ENCODE results near the gene ATP5F1E.

ATP5F1E gene

DNA sequence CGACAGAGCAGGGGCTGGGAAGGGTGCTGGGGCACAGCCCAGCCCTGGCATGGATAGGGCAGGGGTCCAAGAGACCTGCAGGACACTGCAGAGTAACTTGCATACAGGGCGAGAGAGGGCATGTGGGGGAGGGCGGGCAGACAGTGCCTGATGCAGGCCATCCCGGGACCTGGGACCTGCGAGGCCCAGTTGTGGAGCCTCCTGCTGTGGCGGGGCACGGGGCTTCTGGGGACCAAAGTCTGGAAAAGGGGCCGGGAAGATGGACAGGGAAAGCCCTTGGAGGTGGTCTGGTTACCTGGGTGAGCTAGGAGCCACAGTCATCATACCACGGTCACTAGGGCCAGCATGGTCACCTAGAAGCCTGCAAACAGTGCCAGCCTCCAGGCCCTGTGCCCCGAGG is 13.3 kb downstream of the ATP5F1E start:
- Histone ChIP-seq H2BK5ac (ENCODE audit: low read depth, low read length, poor library complexity) (no peak overlapping the region), H4K91ac (ENCODE audit: low read depth, low read length) (peak overlapping the region; percentile 20), H3K9me3 (ENCODE audit: insufficient read depth, low read depth, low read length) (peaks cover 2% of the 10 kb centered on the region), H4K8ac (ENCODE audit: low read depth, low read length) (no peak overlapping the region), H3K4me3 (ENCODE audit: low read depth, low read length) (no peak overlapping the region), H2AFZ (ENCODE audit: insufficient read depth, low read length, poor library complexity) (no peak overlapping the region), H2AK5ac (ENCODE audit: low read length) (no peak overlapping the region), H4K12ac (ENCODE audit: low read depth, low read length) (no peak overlapping the region), H3K79me1 (ENCODE audit: low read length) (no peaks in the 10 kb centered on the region), H3K4ac (ENCODE audit: low read depth, low read length) (no peak overlapping the region), H2BK120ac (ENCODE audit: insufficient read depth, low read length, poor library complexity) (peak overlapping the region; percentile 36), H3K27me3 (ENCODE audit: insufficient read depth, low read length) (no peaks in the 10 kb centered on the region), H3K4me1 (ENCODE audit: control insufficient read depth in 1 of 2, insufficient read depth in 2 of 2, low read length in 2 of 2) (peaks cover 3 to 14% of the 10 kb centered on the region in 2 experiments), H3K4me2 (ENCODE audit: low read length) (no peak overlapping the region), H2BK12ac (ENCODE audit: low read length) (no peak overlapping the region), H3K18ac (ENCODE audit: low read length) (no peak overlapping the region), H3K27ac (ENCODE audit: low read depth, low read length) (no peak overlapping the region), H3K36me3 (ENCODE audit: control insufficient read depth in 1 of 2, insufficient read depth in 2 of 2, low read length in 2 of 2) (peaks cover 7 to 10% of the 10 kb centered on the region in 2 experiments), H3K14ac (ENCODE audit: low read length) (no peak overlapping the region), H3K79me2 (ENCODE audit: control insufficient read depth, insufficient read depth, low read length, poor library complexity) (no peaks in the 10 kb centered on the region), H3K23ac (ENCODE audit: low read length) (no peak overlapping the region), H3K9ac (ENCODE audit: low read length) (no peak overlapping the region)
- DNase-seq = no peak
- WGBS (ENCODE audit: extremely low coverage, insufficient coverage, insufficient read length) = no CpG with 5 or more reads among the region's 10 CpGs

DNA sequence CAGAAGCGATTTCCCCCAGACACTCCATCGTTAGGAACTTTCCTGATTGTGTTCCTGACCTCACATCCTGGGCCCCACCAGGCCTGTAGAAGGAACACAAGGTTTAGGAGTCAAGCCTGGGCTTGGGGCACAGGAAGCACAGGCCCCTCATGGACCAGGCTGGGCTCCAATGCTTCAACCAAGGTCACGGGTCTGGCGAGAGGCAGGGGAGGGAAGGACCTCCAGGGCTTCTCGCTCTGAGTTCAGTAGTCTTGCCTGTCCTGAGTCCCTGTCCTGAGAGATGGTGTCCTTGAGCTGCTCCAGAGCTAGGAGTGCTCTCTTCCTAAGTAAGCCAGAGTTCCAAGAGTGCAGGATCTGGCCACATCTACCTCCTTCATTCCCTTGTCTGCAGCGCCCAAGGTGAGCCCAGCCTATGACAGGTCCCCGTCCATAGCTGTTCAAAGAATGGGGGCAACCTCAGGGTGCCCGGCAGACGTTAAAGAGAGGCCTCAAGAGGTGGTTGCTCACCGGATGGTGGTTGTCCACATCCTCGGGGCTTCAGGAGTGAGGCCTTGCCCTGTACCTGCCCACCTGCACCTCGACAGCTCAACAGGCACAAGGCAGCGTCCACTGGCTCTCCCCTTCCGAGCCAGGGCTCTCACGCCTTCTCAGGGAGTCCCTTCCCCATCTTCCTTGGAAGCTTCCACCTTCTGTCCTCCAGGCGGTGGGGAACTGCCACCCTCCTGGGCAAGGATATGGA is 14.5 kb downstream of the ATP5F1E start:
- Histone ChIP-seq H3K4me2 (ENCODE audit: low read length) (no peak overlapping the region), H3K27me3 (ENCODE audit: insufficient read depth, low read length) (no peaks in the 10 kb centered on the region), H3K27ac (ENCODE audit: low read depth, low read length) (no peak overlapping the region), H3K4me3 (ENCODE audit: low read depth, low read length) (no peak overlapping the region), H3K14ac (ENCODE audit: low read length) (no peak overlapping the region), H2AFZ (ENCODE audit: insufficient read depth, low read length, poor library complexity) (no peak overlapping the region), H2AK5ac (ENCODE audit: low read length) (no peak overlapping the region), H3K36me3 (ENCODE audit: control insufficient read depth in 1 of 2, insufficient read depth in 2 of 2, low read length in 2 of 2) (peaks cover under 1 to 1% of the 10 kb centered on the region in 2 experiments), H3K4me1 (ENCODE audit: control insufficient read depth in 1 of 2, insufficient read depth in 2 of 2, low read length in 2 of 2) (peaks cover 3 to 14% of the 10 kb centered on the region in 2 experiments), H3K79me1 (ENCODE audit: low read length) (no peaks in the 10 kb centered on the region), H3K4ac (ENCODE audit: low read depth, low read length) (no peak overlapping the region), H3K9me3 (ENCODE audit: insufficient read depth, low read depth, low read length) (no peaks in the 10 kb centered on the region), H4K8ac (ENCODE audit: low read depth, low read length) (no peak overlapping the region), H4K12ac (ENCODE audit: low read depth, low read length) (no peak overlapping the region), H3K23ac (ENCODE audit: low read length) (no peak overlapping the region), H2BK12ac (ENCODE audit: low read length) (no peak overlapping the region), H2BK5ac (ENCODE audit: low read depth, low read length, poor library complexity) (no peak overlapping the region), H2BK120ac (ENCODE audit: insufficient read depth, low read length, poor library complexity) (no peak overlapping the region), H4K91ac (ENCODE audit: low read depth, low read length) (no peak overlapping the region), H3K79me2 (ENCODE audit: control insufficient read depth, insufficient read depth, low read length, poor library complexity) (no peaks in the 10 kb centered on the region), H3K18ac (ENCODE audit: low read length) (no peak overlapping the region), H3K9ac (ENCODE audit: low read length) (no peak overlapping the region)
- DNase-seq = no peak
- WGBS (ENCODE audit: extremely low coverage, insufficient coverage, insufficient read length) = no CpG with 5 or more reads among the region's 16 CpGs

DNA sequence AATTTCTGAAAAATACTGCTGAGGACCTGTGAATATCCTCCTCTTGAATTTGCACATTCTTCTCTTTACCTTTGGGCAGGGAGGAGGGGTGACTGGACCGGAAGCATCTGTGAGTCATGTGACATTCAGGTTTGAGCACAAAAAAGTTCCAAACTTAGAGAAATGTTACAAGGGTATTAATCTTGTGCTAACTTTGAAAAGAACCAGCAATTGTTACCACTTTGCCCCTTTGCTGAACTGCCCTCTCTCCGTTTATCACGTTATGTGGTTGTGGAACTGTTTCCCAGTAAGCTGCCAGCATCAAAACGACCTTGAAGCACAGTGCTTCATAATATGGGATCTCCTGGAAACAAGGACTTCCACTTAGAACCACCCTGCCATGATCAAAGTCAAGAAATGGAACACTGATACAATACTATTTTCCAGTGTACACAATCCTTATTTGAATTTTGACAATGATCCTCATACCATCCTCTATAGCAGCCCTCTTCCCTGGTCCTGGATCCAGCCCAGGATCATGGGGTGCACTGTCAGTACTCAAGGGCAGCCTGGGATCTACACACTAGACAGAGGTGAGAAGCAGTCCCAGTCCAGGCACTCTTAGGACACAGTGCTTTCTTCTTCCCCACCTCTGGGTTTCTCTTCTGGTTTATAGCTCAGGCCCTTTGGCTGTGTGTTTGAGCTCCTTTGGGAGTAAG is 15.2 kb downstream of the ATP5F1E start:
- H3K4me1 ChIP-seq (ENCODE audit: control insufficient read depth in 1 of 2, insufficient read depth in 2 of 2, low read length in 2 of 2) = peaks cover 3 to 15% of the 10 kb centered on the region in 2 experiments
- WGBS (ENCODE audit: extremely low coverage, insufficient coverage, insufficient read length) = no CpG with 5 or more reads among the region's 4 CpGs
- H4K91ac ChIP-seq (ENCODE audit: low read depth, low read length) = no peak overlapping the region
- H2AK5ac ChIP-seq (ENCODE audit: low read length) = no peak overlapping the region
- no peak overlapping the region for H3K18ac ChIP-seq (ENCODE audit: low read length)
- DNase-seq = no peak
- no peak overlapping the region for H2BK12ac ChIP-seq (ENCODE audit: low read length)
- H3K4ac ChIP-seq (ENCODE audit: low read depth, low read length) = no peak overlapping the region
- H3K23ac ChIP-seq (ENCODE audit: low read length) = no peak overlapping the region
- no peak overlapping the region for H3K14ac ChIP-seq (ENCODE audit: low read length)
- H3K4me3 ChIP-seq (ENCODE audit: low read depth, low read length) = no peak overlapping the region
- no peak overlapping the region for H3K9ac ChIP-seq (ENCODE audit: low read length)
- no peaks in the 10 kb centered on the region for H3K79me1 ChIP-seq (ENCODE audit: low read length)
- H3K36me3 ChIP-seq (ENCODE audit: control insufficient read depth in 1 of 2, insufficient read depth in 2 of 2, low read length in 2 of 2) = no peaks in the 10 kb centered on the region
- no peak overlapping the region for H3K27ac ChIP-seq (ENCODE audit: low read depth, low read length)
- H2BK5ac ChIP-seq (ENCODE audit: low read depth, low read length, poor library complexity) = no peak overlapping the region
- no peak overlapping the region for H2AFZ ChIP-seq (ENCODE audit: insufficient read depth, low read length, poor library complexity)
- H4K8ac ChIP-seq (ENCODE audit: low read depth, low read length) = no peak overlapping the region
- H3K4me2 ChIP-seq (ENCODE audit: low read length) = no peak overlapping the region
- H3K9me3 ChIP-seq (ENCODE audit: insufficient read depth, low read depth, low read length) = no peaks in the 10 kb centered on the region
- H2BK120ac ChIP-seq (ENCODE audit: insufficient read depth, low read length, poor library complexity) = peak overlapping the region; percentile 41
- H4K12ac ChIP-seq (ENCODE audit: low read depth, low read length) = no peak overlapping the region
- H3K27me3 ChIP-seq (ENCODE audit: insufficient read depth, low read length) = no peaks in the 10 kb centered on the region
- no peaks in the 10 kb centered on the region for H3K79me2 ChIP-seq (ENCODE audit: control insufficient read depth, insufficient read depth, low read length, poor library complexity)

DNA sequence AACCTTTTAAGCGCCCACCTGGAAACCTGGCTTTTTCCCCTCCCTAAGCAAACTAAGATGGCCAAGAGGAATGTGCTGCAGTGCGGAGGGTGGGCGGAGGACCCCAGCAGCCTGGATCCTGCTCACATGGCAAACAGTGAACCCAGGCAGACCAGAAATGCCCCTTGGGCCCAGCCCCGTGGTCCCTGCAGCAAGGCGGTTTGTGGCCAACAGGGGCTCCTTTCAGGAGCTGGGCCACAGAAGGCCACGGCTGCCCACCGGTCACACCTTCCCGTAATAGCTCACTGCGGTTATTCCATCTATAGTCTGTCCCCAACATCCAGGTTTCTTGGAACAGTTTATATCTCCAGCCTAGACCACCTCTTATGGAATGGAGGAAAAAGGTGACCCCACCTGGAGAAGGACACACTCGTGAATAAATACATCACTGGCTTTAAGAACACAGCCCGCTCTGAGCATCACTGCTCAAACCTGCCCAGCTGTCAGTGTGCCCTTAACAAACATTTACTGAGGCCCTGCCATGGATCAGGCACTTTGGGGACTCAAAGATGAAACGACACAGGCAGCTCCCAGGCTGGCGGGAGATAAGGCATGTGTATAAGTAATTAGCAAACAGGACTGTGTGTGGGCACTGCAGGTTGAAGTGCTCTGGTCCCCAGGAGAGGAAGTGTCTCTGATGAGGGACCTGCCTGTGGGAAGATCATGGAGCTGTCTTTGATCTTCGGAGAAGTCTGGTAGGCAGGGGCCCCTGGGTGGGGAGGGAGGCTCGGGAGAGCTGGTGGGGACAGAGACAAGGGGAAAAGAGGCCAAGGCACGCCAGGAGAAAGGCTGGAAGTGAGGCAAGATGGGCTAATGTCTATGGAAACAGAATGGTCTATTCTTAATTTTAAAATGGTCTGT is 16.1 kb downstream of the ATP5F1E start:
- no peak overlapping the region for H3K9ac ChIP-seq (ENCODE audit: low read length)
- H2BK12ac ChIP-seq (ENCODE audit: low read length) = peak overlapping the region; percentile 14
- no peak overlapping the region for H4K12ac ChIP-seq (ENCODE audit: low read depth, low read length)
- no CpG with 5 or more reads among the region's 16 CpGs for WGBS (ENCODE audit: extremely low coverage, insufficient coverage, insufficient read length)
- no peaks in the 10 kb centered on the region for H3K36me3 ChIP-seq (ENCODE audit: control insufficient read depth in 1 of 2, insufficient read depth in 2 of 2, low read length in 2 of 2)
- no peak overlapping the region for H4K8ac ChIP-seq (ENCODE audit: low read depth, low read length)
- no peak overlapping the region for H3K4ac ChIP-seq (ENCODE audit: low read depth, low read length)
- H3K18ac ChIP-seq (ENCODE audit: low read length) = no peak overlapping the region
- H2AK5ac ChIP-seq (ENCODE audit: low read length) = no peak overlapping the region
- no peaks in the 10 kb centered on the region for H3K27me3 ChIP-seq (ENCODE audit: insufficient read depth, low read length)
- no peak overlapping the region for H3K27ac ChIP-seq (ENCODE audit: low read depth, low read length)
- no peaks in the 10 kb centered on the region for H3K9me3 ChIP-seq (ENCODE audit: insufficient read depth, low read depth, low read length)
- H2BK120ac ChIP-seq (ENCODE audit: insufficient read depth, low read length, poor library complexity) = no peak overlapping the region
- H3K79me2 ChIP-seq (ENCODE audit: control insufficient read depth, insufficient read depth, low read length, poor library complexity) = no peaks in the 10 kb centered on the region
- H2BK5ac ChIP-seq (ENCODE audit: low read depth, low read length, poor library complexity) = no peak overlapping the region
- H3K14ac ChIP-seq (ENCODE audit: low read length) = no peak overlapping the region
- no peak overlapping the region for H2AFZ ChIP-seq (ENCODE audit: insufficient read depth, low read length, poor library complexity)
- no peak for DNase-seq
- H3K4me2 ChIP-seq (ENCODE audit: low read length) = no peak overlapping the region
- peak overlapping the region; percentile 21 for H4K91ac ChIP-seq (ENCODE audit: low read depth, low read length)
- H3K23ac ChIP-seq (ENCODE audit: low read length) = no peak overlapping the region
- peaks cover 5 to 24% of the 10 kb centered on the region in 2 experiments for H3K4me1 ChIP-seq (ENCODE audit: control insufficient read depth in 1 of 2, insufficient read depth in 2 of 2, low read length in 2 of 2)
- H3K4me3 ChIP-seq (ENCODE audit: low read depth, low read length) = no peak overlapping the region
- H3K79me1 ChIP-seq (ENCODE audit: low read length) = peaks cover 5% of the 10 kb centered on the region
